Activated CD4-positive, alpha-beta T cell treated with anti-CD3 and anti-CD28 coated beads, Interleukin-10, Interleukin-2, amounts not matched to agents 100 ng/mL and 50 ng/mL, durations not matched to agents 16 hours and 8 hours (primary cell): ENCODE data around the gene RNF121.

ENCODE experiments used
- DNase-seq: peaks from one replicate; pipeline ENCODE4 v3.0.0-alpha.2; 2020

Gene RNF121

GRCh38 chr11:72039856-72040401 is 111.1 kb downstream of the RNF121 start:
- DNase-seq = no peak

GRCh38 chr11:72040491-72041363 is 111.9 kb downstream of the RNF121 start:
- DNase-seq = peak; percentile 66

GRCh38 chr11:72041364-72042063 is 112.7 kb downstream of the RNF121 start:
- DNase-seq = peak; percentile 26

- no peak for DNase-seq
Measured at GRCh38 chr11:72042064-72042745, 113.4 kb downstream of the RNF121 start.

- no peak for DNase-seq
Measured at GRCh38 chr11:72045849-72046248, 117.0 kb downstream of the RNF121 start.
